Activated B cell treated with CpG ODN at 0.5 μM for 24 hours (primary cell): ENCODE data around the gene GRIK1. TPM values are rescaled to one million over a fixed set of nuclear protein-coding genes. Genes with fewer than 3 reads are reported as not detected.

Source experiments
- ATAC-seq: fragments of 200-7000 bp; cut with Tn5 transposase; one replicate; pipeline ENCODE4 v1.10.0; 2021; ENCODE audit warnings: low read depth, mild to moderate bottlenecking, moderate library complexity
- CTCF ChIA-PET: fragments of 350-600 bp; sonication (Branson Sonifier 250); formaldehyde crosslinking; loops from one replicate; lab custom pipeline; 2021; ENCODE audit warnings: antibody characterized with exemption; lab: Charles Lee
- POLR2A ChIA-PET: fragments of 350-600 bp; sonication (Branson Sonifier 250); formaldehyde crosslinking; loops from one replicate; lab custom pipeline; 2021; ENCODE audit warnings: antibody characterized with exemption; lab: Charles Lee
- DNase-seq: peaks from one replicate; pipeline ENCODE4 v3.0.0; 2022
- H3K27ac Mint-ChIP-seq: one replicate; pipeline ENCODE4 v1.8.0; 2020; ENCODE audit warnings: mixed read lengths
- H3K27me3 Mint-ChIP-seq: one replicate; pipeline ENCODE4 v1.8.0; 2021; ENCODE audit warnings: mixed read lengths
- H3K36me3 Mint-ChIP-seq: one replicate; pipeline ENCODE4 v1.8.0; 2021; ENCODE audit warnings: low read depth, mixed read lengths
- H3K4me1 Mint-ChIP-seq: one replicate; pipeline ENCODE4 v1.8.0; 2021; ENCODE audit warnings: mixed read lengths
- H3K4me3 Mint-ChIP-seq: one replicate; pipeline ENCODE4 v1.8.0; 2020; ENCODE audit warnings: mild to moderate bottlenecking, mixed read lengths
- H3K9me3 Mint-ChIP-seq: one replicate; pipeline ENCODE4 v1.8.0; 2020; ENCODE audit warnings: mixed read lengths
- CTCF ChIP-seq: fragments of 200-600 bp; IDR thresholded peaks from one replicate; pipeline ENCODE4 v1.8.0; 2022; ENCODE audit warnings: antibody characterized with exemption, mild to moderate bottlenecking
- intact Hi-C: fragments of 100-400 bp; cut with micrococcal nuclease; formaldehyde crosslinking; loops from one replicate; pipeline ENCODE4 v1.15.1; 2024
- total RNA-seq: library from RNA; stranded (reverse); gene quantifications from 2 replicates; pipeline ENCODE4 v1.2.3, GENCODE V29; 2022

Gene GRIK1
- total RNA-seq, 1 donor from 2014 or later: not detected

DNA sequence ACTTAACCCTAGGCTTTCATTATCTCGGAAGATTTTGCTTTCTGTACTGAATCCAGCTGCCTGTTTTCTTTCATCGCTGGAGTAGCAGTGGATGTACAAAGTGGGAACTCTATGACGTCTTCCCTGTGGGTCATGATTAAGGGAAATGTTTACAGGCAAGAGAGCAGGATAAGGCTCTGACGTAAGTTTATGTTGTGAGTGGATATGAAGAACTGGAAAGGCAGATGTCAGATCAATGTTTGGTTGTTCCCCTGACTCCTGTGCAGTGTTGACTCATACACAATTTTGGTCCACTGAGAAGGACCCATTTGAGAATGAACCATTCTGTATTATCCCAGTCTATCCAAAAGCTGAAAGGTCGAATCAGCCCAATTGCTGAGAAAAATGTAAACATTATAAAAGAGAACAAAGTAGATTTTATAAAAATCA is 292.4 kb downstream of the GRIK1 start:
- no peak for DNase-seq
- Mint-ChIP-seq H3K4me1 (no peaks in the 10 kb centered on the region), H3K27me3 (no peaks in the 10 kb centered on the region), H3K9me3 (no peaks in the 10 kb centered on the region), H3K36me3 (no peaks in the 10 kb centered on the region), H3K27ac (no peak overlapping the region), H3K4me3 (no peak overlapping the region)
- CTCF ChIA-PET: no interaction called here
- POLR2A ChIA-PET: no interaction called here
- ATAC-seq: no peak
- intact Hi-C loops: no loop called here
- TF ChIP-seq CTCF: no peak

DNA sequence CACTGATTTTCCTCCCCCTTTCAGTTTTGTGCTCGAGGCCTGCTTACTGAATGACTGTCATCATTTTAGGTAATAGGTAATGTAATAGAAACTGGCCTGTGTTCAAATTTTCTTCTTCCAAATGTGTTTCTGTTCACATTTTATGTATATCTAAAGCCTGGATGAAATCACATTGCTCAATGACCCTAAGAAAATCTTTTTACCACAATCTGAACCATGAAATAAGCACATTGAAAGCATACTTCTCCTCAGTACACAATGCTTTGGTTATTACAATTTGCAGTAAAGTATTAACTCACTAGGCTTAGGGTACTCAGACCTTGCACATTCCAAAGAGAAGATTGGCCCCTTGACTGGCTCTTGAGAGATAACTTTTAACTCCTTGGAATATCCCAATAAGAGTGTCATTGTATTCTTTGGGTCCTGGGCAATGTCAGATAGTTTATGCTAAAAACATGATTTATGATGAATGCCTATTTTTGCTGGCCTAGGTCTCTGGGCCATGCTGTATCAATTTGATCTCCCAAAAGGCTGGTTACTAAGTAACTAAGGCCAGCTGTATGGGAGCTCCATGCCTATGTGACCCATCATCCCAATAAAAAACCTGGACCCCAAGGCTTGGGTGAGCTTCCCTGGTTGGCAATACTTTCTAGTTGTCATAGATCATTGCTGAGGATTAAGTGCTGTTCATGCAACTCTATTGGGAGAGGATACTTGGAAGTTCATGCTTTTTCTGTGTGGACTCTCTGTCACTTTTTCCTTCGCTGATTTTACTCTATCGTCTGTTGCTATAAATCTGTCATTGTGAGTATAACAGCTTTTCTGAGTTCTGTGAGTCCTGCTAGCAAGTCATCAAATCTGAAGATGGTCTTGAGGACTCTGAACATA is 293.9 kb downstream of the GRIK1 start:
- Mint-ChIP-seq H3K9me3 (no peaks in the 10 kb centered on the region), H3K36me3 (no peaks in the 10 kb centered on the region), H3K4me1 (peaks cover under 1% of the 10 kb centered on the region), H3K27ac (no peak overlapping the region), H3K4me3 (no peak overlapping the region), H3K27me3 (no peaks in the 10 kb centered on the region)
- ChIA-PET CTCF (no interaction called here), POLR2A (no interaction called here)
- DNase-seq: no peak
- intact Hi-C loops: no loop called here
- no peak for ATAC-seq
- TF ChIP-seq CTCF: no peak

DNA sequence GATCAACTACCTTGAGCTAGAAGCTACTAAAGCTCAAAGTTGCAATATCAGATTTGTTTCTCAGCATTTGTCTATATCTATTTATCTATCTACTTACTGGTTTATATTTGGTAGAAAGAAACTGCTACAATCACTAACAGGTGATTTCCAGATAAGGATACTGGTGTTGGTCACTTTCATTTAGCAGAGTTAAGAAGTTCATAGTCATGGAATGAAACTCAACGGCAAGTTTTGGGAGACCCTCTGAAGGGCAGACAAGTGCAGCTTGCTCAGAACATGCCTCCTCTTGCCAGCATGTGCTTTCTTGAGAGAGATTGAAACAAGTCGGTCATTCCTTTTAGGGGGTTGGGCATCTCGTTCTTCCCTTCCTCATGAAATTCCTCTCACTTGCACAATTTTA is 296.5 kb downstream of the GRIK1 start:
- Mint-ChIP-seq H3K27ac (no peak overlapping the region), H3K4me1 (peaks cover 26% of the 10 kb centered on the region), H3K4me3 (no peak overlapping the region), H3K9me3 (peaks cover under 1% of the 10 kb centered on the region), H3K27me3 (no peaks in the 10 kb centered on the region), H3K36me3 (no peaks in the 10 kb centered on the region)
- CTCF ChIA-PET: no interaction called here
- TF ChIP-seq CTCF: no peak
- no peak for DNase-seq
- intact Hi-C loops: no loop called here
- POLR2A ChIA-PET: no interaction called here
- no peak for ATAC-seq

DNA sequence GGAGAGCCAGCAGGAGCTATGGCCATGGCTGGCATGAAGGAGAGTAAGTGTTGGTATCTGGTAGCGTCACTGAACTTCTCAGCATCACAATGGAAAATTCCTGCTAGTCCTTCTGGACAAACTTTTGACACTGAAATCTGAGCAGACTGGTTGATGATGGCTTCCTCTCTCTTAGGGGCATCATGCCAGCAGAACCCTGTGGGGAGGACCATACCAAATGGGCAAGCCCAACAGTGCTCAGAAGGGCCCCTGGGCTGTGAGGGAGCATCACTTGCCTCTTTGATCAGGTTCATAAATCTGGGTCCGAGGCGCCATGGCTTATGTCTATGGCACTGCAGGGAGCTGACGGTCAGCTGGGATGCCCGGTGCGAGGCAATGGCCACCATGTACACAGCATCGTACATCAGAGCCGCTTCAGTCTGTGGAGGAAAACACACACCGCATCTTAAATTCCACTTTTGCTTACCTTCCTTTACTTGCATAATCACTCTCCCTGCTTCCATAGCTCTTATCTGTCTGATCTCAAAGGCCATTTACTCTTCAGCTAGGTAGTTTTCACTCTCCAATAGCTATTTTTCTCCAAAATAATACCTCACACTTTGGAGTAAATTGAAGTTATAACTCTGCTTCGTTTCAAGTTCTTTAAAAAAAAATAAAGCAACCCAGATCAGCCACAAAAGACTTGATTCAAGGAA is 297.1 kb downstream of the GRIK1 start:
- POLR2A ChIA-PET: interaction anchor here (0.5 kb wide), 1 partner anchor 222 kb away, joined by 3 read pairs; no protein-coding TSS in a partner anchor
- Mint-ChIP-seq H3K9me3 (peaks cover 6% of the 10 kb centered on the region), H3K36me3 (no peaks in the 10 kb centered on the region), H3K4me3 (no peak overlapping the region), H3K4me1 (peaks cover 32% of the 10 kb centered on the region), H3K27me3 (no peaks in the 10 kb centered on the region), H3K27ac (no peak overlapping the region)
- no peak for TF ChIP-seq CTCF
- no peak for ATAC-seq
- intact Hi-C loops: no loop called here
- DNase-seq: no peak
- CTCF ChIA-PET: no interaction called here
